Endothelial cell of umbilical vein (primary cell): ENCODE measurements around the gene TPTE2.
"Not testable (repeated sequence)": the region's sequence is repeated elsewhere in the genome, so short reads cannot be mapped to it uniquely, and the experiment has no call there.

Experiments
- EZH2 ChIP-seq: IDR thresholded peaks from 2 replicates; pipeline ENCODE4 v1.6.1; 2012; ENCODE audit warnings: borderline replicate concordance, low read depth, mild to moderate bottlenecking, moderate library complexity, low read length, inconsistent platforms; ENCODE audit not compliant: severe bottlenecking
- FOS ChIP-seq: IDR thresholded peaks from 2 replicates; pipeline ENCODE4 v1.6.1; 2011; ENCODE audit warnings: mild to moderate bottlenecking, low read length, moderate library complexity, borderline replicate concordance; ENCODE audit not compliant: insufficient read depth
- GATA2 ChIP-seq: IDR thresholded peaks from 2 replicates; pipeline ENCODE4 v1.7.0; 2011; ENCODE audit warnings: low read depth, mild to moderate bottlenecking, moderate library complexity, mixed read lengths, low read length; ENCODE audit not compliant: insufficient read length, insufficient read depth
- JUN ChIP-seq: IDR thresholded peaks from 2 replicates; pipeline ENCODE4 v1.6.1; 2011; ENCODE audit warnings: borderline replicate concordance, low read depth; ENCODE audit not compliant: insufficient read length, insufficient read depth
- MYC ChIP-seq: IDR thresholded peaks from one replicate; pipeline ENCODE4 v1.6.1; 2011; ENCODE audit warnings: mild to moderate bottlenecking, low read depth, low read length
- POLR2A ChIP-seq: IDR thresholded peaks from 2 replicates; pipeline ENCODE4 v1.6.1; 2012; ENCODE audit warnings: low read depth, mild to moderate bottlenecking, control low read depth, low read length
- POLR2AphosphoS5 ChIP-seq: IDR thresholded peaks from 2 replicates; pipeline ENCODE4 v1.6.1; 2012; ENCODE audit warnings: low read depth, mild to moderate bottlenecking, control low read depth, low read length, moderate library complexity; ENCODE audit not compliant: insufficient read depth
- TF ChIP-seq, protein P1 (sequence below), 2 donors: IDR thresholded peaks; 1 replicate in 1 of 2; 2 replicates in 1 of 2; pipeline ENCODE4 v1.5.1; 2011; ENCODE audit warnings: low read length in 2 of 2, mild to moderate bottlenecking in 2 of 2, moderate library complexity in 2 of 2, control low read depth in 1 of 2, inconsistent platforms in 1 of 2, low read depth in 1 of 2; ENCODE audit not compliant: insufficient read depth in 1 of 2; ENCODE audit errors: extremely low read depth in 1 of 2
- TF ChIP-seq, protein P2 (sequence below): IDR thresholded peaks from 2 replicates; pipeline ENCODE4 v1.6.1; 2011; ENCODE audit not compliant: insufficient read depth, insufficient read length

DNA sequence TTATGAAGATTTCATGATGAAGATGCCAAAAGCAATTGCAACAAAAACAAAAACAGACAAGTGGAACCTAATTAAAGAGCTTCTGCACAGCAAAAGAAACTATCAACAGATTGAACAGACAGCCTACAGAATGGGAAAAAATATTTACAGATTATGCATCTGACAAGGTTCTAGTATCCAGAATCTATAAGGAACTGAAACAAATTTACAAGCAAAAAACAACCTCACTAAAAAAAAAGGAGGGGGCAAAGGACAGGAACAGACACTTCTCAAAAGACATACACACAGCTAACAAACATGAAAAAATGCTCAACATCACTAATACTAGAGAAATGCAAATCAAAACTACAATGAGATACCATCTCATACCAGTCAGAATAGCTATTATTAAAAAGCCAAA is 35.7 kb downstream of the TPTE2 start:
- TF ChIP-seq EZH2, POLR2A, POLR2AphosphoS5, JUN, MYC, GATA2, FOS: not testable (repeated sequence)
- TF ChIP-seq, protein P1, sequence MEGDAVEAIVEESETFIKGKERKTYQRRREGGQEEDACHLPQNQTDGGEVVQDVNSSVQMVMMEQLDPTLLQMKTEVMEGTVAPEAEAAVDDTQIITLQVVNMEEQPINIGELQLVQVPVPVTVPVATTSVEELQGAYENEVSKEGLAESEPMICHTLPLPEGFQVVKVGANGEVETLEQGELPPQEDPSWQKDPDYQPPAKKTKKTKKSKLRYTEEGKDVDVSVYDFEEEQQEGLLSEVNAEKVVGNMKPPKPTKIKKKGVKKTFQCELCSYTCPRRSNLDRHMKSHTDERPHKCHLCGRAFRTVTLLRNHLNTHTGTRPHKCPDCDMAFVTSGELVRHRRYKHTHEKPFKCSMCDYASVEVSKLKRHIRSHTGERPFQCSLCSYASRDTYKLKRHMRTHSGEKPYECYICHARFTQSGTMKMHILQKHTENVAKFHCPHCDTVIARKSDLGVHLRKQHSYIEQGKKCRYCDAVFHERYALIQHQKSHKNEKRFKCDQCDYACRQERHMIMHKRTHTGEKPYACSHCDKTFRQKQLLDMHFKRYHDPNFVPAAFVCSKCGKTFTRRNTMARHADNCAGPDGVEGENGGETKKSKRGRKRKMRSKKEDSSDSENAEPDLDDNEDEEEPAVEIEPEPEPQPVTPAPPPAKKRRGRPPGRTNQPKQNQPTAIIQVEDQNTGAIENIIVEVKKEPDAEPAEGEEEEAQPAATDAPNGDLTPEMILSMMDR (IDR thresholded peaks at IDR 0.05; ENCODE audit: extremely low read depth in 1 of 2, insufficient read depth in 1 of 2, low read depth in 1 of 2, low read length in 2 of 2) = not testable (repeated sequence)
- TF ChIP-seq, protein P2, sequence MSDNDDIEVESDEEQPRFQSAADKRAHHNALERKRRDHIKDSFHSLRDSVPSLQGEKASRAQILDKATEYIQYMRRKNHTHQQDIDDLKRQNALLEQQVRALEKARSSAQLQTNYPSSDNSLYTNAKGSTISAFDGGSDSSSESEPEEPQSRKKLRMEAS = not testable (repeated sequence)
